AG08395 (cell line): ENCODE measurements around the gene PCNX4.
"Not testable (repeated sequence)": the region's sequence is repeated elsewhere in the genome, so short reads cannot be mapped to it uniquely, and the experiment has no call there.

Source experiments
- DNase-seq: peaks from one replicate; pipeline ENCODE4 v3.0.0; 2012; ENCODE audit warnings: mixed read lengths, low spot score

The PCNX4 gene

DNA sequence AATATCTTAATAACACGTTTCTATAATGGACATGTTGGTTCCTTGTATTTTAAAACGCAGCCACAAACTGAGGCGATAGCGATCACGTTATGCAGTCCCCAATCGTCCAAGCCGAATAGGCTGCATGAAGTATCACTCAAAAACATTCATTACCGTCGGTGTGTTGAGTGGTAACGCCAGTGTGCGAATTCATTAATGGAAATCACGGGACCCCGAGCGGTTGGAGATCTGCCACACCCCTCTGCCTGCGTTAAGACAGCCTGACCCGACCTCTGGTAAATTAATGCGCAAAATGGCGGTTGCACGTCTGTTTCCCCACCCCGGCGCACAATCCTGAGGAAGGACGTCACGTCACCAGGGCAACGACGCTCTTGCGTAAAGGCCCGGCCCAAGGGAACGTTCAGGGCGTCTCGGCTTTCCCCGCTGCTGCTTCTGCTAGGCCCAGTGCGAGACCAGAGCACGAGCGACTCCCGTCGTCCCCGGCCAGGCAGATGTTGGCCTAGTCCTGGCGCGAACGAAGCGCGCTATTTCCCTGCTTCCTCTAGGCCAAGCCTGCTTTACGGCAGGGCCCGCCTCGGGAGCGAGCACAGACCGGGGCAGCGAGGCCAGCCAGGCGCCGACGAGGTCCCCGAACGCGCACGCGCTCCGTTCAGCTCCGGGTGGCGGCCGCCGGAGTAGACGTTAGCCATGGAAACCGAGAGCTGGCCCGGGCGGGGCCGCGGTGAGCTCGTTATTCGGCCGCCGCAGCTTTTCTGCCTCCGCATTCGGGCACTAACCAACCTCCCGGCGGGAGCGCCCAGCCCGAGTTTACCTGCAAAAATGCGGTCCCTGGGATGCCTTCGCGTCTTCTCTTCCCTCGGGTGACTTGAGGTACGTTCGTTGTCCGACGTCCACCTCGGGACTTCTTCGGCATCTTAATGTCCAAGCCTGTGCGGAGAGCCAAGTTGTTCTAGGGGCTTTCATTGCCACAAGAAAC lies at the start of gene PCNX4:
Gene PCNX4 (plus strand): TSS at position 374 of the 976 bp plus-strand sequence. CDS start 15,716 bp downstream, outside the sequence.
- peak; percentile 95 for DNase-seq

DNA sequence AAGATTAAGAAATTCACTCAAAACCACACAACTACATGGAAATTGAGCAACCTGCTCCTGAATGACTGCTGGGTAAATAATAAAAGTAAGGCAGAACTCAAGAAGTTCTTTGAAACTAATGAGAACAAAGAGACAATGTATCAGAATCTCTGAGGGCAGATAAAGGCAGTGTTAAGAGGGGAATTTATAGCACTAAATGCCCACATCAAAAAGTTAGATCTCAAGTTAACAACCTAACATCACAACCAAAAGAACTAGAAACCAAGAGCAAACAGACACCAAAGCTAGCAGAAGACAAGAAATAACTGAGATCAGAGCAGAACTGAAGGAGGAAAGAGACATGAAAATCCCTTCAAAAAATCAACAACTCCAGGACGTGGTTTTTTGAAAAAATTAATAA lies 43.7 kb upstream of the PCNX4 start:
- DNase-seq: not testable (repeated sequence)

DNA sequence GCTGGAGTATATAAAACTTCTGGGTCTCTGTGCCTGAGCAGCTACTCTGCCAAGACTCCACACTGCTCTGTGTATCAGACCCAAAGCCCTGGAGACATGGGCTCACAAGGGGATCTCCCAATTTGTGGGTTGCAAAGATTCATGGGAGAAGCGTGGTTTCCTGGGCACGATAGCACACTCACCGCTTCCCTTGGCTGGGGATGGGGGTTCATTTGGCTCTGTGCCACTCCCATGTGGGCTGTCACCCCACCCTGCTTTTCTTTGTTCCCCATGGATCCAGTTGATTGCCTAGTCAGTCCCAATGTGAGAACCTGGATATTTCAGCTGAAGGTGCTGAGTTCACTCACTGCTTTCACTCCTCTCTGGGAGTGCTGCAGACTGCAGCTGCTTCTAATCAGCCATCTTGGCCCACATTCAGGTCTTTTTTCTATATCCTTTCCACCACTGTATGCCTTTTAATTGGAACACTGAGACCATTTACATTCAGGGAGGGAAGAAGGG lies 40.0 kb upstream of the PCNX4 start:
- peak; percentile 18 for DNase-seq

DNA sequence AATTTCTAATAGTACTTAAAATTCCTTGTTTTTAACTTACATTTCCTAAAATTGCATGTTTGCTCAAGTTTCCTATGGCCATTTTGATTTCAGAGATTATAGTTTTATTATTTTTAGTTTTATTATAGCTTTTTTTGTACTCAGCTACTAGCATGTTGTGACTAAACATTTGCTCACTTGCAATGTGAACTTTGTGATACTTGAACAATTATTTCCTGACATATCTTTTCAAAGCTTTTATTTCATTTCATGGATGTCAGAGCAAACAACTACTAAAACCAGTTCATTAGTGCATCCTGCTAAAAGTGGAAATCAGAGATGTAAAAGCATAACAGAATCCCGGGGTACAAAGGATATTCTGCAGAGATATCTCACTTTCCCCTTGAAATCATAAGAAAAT lies 33.6 kb upstream of the PCNX4 start:
- no peak for DNase-seq

DNA sequence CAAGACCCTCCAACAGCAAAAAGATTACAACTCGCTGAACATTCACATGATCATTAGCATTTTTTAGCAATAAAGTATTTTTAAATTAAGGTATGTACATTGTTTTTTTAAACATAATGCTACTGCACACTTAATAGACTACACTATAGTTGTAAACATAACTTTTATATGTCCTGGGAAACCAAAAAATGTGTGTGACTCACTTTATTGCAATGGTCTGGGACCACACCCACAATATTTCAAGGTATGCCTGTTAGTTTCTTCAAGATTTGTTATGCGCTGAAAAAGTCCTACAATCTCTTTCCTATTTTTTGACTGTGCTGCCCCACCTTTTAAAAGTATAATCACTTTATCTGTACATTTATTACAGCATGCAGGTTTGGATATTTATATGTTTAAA lies 30.4 kb upstream of the PCNX4 start:
- DNase-seq: no peak

DNA sequence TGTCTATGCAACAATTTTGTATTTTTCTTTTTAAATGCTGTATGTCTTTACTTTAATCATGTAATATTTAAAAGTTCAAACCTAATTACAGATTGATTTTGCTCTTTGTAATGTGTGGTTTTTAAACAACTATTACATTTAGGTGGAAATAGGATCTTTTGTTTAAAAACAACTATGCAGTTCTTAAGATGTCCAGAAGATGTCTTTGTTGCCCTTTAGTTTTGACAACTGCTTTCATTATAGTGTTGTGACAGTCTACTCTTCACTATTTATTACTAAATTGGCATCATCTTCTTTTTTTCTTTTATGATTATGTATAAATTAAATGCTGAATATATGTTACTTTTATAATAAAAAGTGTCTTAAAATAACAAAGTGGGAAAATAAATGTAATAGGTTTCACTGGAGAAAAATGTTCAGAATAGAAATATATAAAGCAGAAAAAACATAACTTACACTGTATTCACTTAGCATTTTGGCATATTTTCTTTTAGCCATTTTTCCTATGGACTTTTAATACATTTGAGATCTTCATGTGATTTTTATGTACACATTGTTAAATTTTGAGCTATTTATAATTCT lies 27.1 kb upstream of the PCNX4 start:
- peak; percentile 47 for DNase-seq

DNA sequence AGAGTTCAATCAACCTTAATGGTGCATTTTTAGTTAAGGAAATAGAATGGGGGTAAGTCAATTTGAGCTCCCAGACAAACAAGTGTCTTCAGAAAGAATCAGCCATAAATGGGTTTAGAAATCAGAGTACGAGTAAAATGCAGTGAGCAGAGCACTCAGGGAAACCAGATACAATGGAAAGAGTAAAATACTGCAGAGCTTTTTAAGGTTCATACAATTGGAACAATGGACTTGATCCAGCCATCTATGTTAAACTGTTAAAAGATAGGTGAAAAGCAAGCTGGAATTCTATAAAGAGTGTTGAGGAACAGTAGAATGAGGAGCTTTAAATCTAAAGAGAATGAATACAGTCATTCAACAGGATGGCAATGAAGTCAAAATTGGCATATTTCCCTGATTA lies 23.8 kb upstream of the PCNX4 start:
- no peak for DNase-seq

DNA sequence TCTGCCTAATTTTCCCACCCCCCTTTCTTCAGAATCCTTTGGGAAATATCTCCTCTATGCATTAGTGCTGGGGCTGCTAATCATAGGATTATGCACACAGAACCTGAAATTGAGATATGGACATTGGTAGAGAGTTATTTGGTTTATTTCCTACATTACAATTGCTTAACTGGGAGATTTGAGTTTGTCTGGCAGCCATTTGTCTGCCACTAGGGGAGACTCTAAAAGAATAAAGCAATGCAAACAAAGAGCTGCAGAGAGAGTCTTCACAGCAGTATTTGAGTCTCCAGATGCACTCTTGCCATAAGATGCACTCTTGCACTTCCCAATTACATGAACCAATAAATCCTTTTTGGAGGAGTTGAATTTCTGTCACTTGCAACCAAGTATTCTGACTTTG lies 12.0 kb upstream of the PCNX4 start:
- no peak for DNase-seq

DNA sequence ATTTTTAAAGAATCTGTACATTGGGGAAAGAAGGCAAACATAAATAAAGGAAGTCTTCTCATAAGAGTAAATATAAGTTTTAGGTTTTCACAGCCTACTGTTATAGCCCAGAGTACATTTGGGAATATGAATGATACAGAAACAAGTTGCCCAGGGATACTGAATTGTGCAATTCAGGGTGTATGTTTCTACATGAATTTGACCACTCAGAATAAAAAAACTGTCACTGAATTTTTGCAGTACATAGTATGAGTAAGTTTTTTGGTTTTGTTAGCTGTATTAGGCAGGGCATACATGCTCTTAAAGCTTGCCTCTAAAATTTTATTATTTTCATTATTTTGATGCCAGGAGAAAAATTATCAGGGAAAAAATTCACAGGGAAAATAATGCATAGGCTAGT lies 6.6 kb upstream of the PCNX4 start:
- DNase-seq: no peak

DNA sequence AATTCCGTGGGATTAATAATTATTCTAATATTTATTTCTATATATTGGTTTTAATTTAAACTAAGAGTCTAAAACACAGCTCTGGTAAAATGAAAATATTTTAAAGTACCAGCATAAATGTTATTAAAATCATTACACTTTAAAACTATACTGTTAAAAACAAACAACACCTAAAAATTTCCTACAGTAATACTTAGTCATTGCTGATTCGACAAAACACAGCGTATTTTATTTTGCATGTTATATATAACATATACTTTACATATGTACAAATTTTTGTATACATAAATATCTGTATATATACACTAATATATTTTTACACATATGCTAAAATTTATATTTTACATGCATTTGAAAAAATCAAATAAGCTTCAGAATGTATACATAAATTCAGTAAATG lies 6.0 kb upstream of the PCNX4 start:
- no peak for DNase-seq

DNA sequence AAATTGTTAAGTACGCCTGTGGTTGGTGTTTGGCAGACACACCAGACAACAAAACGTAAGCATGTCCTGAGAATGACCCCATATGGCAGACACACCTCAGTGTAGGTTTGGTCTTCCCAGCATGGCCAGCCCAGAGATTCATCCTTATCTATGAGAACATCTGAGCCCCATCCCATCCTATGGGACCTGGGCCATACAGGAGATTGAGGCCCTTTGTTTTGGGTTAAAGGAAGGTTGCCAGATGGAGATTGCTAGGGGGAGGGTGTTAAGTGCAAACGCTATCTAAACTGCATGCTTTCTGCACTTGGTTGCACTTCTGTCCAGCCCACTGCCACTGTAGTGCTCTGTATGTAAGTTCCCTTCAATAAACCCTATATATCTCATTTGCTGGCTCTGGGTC lies 4.1 kb upstream of the PCNX4 start:
- DNase-seq: no peak

DNA sequence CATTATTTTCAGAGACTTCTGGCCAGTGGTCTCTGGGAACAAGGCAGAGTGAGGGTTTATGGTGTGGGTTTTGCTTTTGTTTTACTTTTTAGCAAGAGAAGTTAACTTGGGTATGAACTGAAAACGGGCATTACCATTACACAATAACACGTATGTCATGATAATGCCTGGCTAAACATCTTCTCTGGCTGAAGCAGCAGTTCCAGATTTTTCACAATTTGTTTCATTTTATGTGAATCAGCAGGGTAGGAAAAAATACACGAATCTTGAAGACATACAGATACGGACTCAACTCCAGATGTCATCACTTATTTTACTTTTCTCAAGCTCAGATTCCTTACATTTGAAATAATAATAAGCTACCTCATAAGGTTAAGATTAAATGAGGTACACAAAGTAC lies 2.5 kb upstream of the PCNX4 start:
- no peak for DNase-seq

DNA sequence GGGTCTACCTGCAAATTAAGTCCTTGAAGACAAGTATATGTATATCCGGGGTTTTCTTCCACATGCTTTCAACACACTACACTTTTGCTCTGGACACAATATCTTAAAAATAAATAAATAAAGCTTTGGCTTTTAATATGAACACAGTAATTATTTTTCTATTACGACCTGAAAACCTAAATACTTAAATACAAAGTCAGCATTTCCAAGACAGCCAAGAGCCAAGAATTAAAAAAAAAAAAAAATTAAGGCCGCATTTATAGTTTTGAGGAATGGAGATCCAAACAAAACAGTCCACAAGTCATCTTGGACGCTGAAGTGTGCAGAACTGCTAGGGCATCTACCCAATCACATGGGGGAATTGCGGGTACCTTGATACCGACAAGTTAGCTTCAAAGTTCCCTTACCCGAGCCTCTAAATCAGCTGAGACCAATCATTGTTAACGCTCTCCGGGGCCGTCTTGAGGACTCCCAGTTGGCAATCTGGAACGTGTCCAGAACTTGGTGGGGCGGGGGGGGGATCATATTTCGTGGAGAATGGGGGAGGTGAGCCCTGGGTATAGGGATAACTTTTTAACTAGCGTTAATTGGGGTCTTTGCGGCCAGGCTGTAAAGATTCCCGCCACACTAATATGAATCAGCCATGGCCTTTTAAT lies 731 bp upstream of the PCNX4 start:
- peak; percentile 66 for DNase-seq

DNA sequence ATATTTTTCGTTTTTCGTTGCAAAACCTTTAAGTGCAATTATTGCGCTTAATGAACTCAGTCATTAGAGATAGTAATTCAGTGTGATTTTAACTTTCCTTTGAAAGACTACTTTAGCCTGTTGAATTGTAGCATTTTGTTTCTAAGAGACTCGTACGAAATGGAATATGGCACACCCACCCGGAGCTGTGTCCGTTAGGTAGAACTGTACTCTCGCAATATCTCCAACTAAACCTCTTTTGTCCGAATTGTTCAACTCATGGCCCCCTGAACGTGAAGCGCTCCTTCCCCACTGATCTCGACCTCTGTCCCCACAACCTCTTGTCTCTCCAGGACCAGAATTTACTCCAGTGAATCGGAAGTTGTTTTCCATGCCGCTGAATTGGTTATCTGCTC lies 800 bp downstream of the PCNX4 start:
- peak; percentile 24 for DNase-seq

DNA sequence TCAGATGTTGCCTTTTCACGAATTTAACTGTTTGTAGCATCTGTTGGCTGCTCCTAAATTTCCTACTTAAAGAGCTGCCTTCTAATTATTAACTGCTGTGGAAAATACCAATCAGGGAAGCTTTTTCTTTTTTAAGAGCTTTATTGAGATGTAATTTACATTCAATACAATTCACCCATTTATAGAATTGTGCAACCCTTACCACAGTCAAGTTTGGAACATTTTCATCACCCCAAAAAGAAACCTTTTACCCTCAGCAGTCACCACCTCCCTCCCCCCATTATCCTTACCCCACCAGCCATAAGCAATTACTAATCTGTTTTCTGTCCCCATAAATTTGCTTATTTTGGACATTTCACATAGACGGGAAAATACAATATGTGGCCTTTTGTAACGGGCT lies 1.4 kb downstream of the PCNX4 start:
- no peak for DNase-seq

DNA sequence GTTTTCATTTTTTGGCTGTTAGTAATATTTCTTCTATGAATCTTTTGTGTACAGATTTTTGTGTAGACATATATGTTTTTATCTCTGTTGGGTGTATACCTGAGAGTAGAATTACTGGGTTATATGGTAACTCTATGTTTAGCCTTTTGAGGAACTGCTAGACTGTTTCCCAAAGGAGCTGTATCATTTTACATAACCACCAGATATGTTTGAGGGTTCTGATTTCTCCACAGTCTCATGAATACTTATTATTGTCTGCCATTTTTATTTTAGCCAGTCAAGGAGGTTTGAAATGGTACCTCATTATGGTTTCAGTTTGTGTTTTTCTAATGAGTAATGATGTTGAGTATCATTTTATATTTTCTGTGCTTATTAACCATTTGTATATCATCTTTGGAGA lies 1.9 kb downstream of the PCNX4 start:
- no peak for DNase-seq

DNA sequence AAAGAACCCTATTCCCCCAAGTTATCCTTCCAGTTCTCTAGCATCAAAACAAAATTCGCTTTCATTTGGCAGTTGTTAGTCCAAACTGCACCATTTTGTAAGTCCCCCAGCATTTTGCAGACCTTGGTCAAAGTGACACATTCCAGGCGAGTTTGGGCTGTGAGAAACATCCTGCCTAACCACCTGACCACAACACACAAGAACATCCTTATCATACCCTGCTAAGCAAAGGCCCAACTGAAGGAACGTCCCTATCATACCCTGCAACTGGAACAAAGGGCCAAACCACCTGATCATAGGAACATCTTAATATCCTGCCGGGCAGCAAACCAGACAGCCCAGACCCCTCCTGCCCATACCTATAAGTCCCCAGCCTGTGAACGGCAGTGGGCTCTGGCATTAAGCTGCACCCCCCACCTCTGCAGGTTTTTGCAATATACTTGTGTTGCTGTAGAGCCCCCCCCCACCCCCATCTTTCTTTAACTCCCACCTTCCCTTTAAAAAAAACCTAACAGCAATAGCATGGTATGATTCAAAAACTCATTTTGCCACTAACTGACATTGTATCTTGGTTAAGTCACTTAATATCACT lies 2.7 kb downstream of the PCNX4 start:
- DNase-seq: peak; percentile 25

DNA sequence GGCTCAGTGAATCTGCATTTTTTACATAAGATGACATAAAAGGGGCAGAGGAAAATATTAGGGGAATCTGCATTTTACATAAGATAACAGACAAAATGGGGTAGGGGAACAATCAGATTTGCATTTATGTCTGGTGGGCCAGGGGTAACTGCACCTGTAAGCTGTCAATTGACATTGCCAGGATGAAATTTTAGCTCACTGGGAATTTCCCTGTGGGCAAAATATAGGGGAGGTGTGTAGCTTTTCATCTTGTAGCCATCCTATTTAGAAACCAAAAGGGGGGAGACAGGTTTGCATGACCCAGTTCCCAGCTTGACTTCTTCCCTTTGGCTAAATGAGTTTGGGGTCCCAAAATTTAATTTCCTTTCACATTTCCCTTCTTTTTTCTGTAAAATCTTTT lies 3.5 kb downstream of the PCNX4 start:
- no peak for DNase-seq

DNA sequence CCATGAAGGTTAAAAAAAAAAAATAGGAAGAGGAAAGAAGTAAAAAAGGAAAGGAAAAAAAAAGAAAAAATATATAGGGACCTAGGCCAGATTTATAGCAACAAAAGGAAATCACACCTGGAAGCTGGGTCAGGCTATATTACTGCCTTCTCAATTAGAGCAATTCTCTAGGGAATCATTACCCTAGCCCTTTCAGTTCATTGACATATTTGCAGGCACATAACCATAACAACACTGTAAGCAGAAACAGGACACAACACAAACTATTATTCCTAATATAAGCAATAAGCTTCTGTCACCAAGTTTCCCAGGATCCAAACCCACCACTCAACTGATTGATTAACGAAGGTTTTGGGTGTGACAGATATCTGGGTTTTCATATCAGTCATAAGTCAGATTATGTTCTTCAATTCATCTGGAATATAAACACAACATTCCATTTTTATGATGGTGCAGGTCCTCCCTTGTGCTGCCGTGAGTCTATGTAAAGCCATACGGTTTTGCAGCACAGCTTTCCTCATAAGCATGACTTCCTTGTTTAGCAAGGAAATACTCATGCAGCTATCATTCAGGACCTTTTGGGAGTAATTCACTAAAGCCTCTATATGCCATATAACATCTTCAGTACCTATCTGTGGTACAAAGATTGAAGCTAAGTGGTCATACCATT lies 4.2 kb downstream of the PCNX4 start:
- peak; percentile 21 for DNase-seq

DNA sequence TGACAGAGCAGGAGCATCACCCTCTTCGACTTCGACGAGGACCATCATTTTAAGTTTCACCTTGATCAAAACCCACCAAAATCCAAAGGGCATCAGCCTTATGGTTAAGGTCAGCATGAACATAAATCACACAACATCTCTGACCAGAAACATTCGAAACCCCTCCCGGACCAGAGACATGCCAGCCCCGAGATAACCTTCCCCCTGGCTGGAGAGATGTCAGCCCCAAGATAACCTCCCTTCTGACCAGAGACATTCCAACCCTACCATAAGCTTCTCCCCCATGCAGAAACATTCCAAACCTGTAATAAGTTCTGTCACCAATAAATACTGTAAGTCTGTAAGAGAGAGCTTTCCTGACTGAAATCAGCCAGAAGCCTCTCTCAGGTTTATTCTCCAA lies 6.3 kb downstream of the PCNX4 start:
- DNase-seq: no peak

DNA sequence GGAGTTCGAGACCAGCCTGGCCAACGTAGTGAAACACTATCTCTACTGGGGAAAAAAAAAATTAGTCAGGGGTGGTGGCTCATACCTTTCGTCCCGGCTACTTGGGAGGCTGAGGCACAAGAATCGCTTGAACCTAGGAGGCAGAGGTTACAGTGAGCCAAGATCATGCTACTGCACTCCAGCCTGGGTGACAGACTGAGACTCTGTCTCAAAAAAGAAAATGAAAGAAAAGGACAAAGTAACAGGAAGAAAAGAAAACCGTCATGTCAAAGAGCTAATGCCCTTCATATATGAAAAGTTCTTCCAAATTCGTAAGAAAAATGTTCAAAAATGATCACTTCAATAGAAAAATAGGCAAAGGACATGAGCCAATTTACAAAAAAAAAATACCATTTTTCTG lies 8.1 kb downstream of the PCNX4 start:
- not testable (repeated sequence) for DNase-seq

DNA sequence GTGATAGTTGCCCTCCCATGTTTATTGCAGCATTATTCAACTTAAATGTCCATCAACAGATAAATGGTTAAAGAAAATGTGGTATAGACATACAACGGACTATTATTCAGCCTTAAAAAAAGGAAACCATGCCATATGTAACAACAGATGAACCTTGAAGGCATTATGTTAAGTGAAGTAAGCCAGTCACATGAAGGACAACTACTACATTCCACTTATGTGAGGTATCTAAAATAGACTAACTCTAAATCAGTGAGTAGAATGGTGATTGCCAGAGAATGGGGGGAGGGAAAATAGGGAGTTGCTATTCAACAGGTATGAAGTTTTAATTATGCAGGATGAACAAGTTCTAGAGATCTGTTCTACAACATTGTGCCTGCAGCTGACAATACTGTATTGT lies 10.1 kb downstream of the PCNX4 start:
- DNase-seq: no peak
